Ascending aorta (tissue), 2 donors: ENCODE data around the gene LZTS2. TPM values are rescaled to one million over a fixed set of nuclear protein-coding genes. Genes with fewer than 3 reads are reported as not detected.

Source experiments
- DNase-seq, 2 donors: peaks; one replicate each; pipeline ENCODE4 v3.0.0-alpha.2; 2019; ENCODE audit warnings: low spot score in 2 of 2
- H3K27ac ChIP-seq, 2 donors: fragments of 200-600 bp; sonication (generic); one replicate each; pipeline ENCODE4 v1.5.1; 2016 to 2017; ENCODE audit warnings: mild to moderate bottlenecking in 1 of 2
- H3K27me3 ChIP-seq: fragments of 200-600 bp; sonication (generic); one replicate; pipeline ENCODE4 v1.5.1; 2017
- H3K36me3 ChIP-seq, 2 donors: fragments of 200-600 bp; sonication (generic); one replicate each; pipeline ENCODE4 v1.5.1; 2016
- H3K4me1 ChIP-seq, 2 donors: fragments of 200-600 bp; sonication (generic); one replicate each; pipeline ENCODE4 v1.5.1; 2016 to 2017; ENCODE audit warnings: mild to moderate bottlenecking in 1 of 2
- H3K4me3 ChIP-seq, 2 donors: fragments of 200-600 bp; sonication (generic); one replicate each; pipeline ENCODE4 v1.5.1; 2016 to 2017; ENCODE audit warnings: mild to moderate bottlenecking in 1 of 2
- H3K9me3 ChIP-seq, 2 donors: fragments of 200-600 bp; sonication (generic); one replicate each; pipeline ENCODE4 v1.5.1; 2016
- CTCF ChIP-seq, 3 experiments: fragments of 200-600 bp in 2 of 3; fragments of 450-650 bp in 1 of 3; sonication (generic) in 2 of 3; IDR thresholded peaks; one replicate each; pipeline ENCODE4 v1.5.1; 2016 to 2019; ENCODE audit warnings: antibody characterized with exemption in 3 of 3, mild to moderate bottlenecking in 1 of 3, moderate library complexity in 1 of 3
- intact Hi-C: fragments of 100-400 bp; cut with DNase I; formaldehyde crosslinking; loops from one replicate; pipeline ENCODE4 v1.15.1; 2023
- total RNA-seq: library from RNA; depleted of rRNA; stranded (reverse); fragments of >200 nt; gene quantifications from one replicate; pipeline ENCODE4 v1.1.0, GENCODE V29; 2016

The LZTS2 gene
- total RNA-seq, 1 donor from 2014 or later: 169 TPM

GRCh38 chr10:101035314-101035713 is 35.7 kb downstream of the LZTS2 start:
- no peak for TF ChIP-seq CTCF (IDR thresholded peaks at IDR 0.05)
- H3K9me3 ChIP-seq: no peaks in the 10 kb centered on the region
- intact Hi-C loops: loop anchor here (10.0 kb wide), 1 partner anchor 121 kb away; the partner anchor contains the start of gene SLF2
- H3K27ac ChIP-seq: no peak overlapping the region
- peaks cover 49 to 61% of the 10 kb centered on the region in 2 donors for H3K36me3 ChIP-seq
- H3K4me1 ChIP-seq: peaks cover 20 to 28% of the 10 kb centered on the region in 2 donors
- no peaks in the 10 kb centered on the region for H3K27me3 ChIP-seq
- no peak for DNase-seq
- no peak overlapping the region for H3K4me3 ChIP-seq

DNA sequence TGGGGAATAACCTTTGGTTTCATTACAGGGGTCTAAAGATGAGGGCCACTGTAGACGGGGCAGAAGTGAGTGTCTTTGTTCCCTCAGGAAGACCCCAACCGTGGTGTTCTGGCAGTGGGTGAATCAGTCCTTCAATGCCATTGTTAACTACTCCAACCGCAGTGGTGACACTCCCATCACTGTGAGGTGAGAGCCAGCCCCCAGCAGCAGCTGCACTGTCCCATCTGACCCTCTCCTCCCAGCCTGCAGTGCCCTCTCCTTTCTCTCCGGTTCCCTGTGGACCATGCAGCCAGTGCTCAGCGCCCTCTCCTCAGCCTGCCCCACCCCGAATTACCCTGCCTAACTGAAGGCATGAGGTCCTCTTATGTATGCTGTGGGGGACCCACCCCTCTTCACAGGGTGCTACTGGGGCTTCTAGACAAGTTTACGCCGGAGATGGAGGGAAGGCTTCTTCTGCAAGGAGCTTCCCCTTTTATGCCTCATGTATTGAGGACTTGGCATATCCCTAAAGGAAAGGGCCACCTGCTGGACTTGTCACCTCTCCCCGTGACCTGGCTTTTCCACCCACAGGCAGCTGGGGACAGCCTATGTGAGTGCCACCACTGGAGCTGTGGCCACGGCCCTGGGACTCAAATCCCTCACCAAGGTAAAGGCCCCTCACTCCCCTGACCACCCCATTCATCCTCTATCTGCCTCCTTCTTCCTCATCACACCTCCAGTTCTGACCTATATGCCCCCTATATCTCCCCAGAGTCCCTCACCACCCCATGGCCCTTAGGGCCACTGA is 36.5 kb downstream of the LZTS2 start:
- Histone ChIP-seq H3K36me3 (peaks cover 49 to 62% of the 10 kb centered on the region in 2 donors), H3K27ac (no peak overlapping the region), H3K4me3 (no peak overlapping the region), H3K27me3 (no peaks in the 10 kb centered on the region), H3K9me3 (no peaks in the 10 kb centered on the region), H3K4me1 (peaks cover 13 to 22% of the 10 kb centered on the region in 2 donors)
- intact Hi-C loops: loop anchor here (10.0 kb wide), 1 partner anchor 121 kb away; the partner anchor contains the start of gene SLF2
- no peak for TF ChIP-seq CTCF (IDR thresholded peaks at IDR 0.05)
- DNase-seq: no peak

- Histone ChIP-seq H3K9me3 (no peaks in the 10 kb centered on the region), H3K27ac (no peak overlapping the region), H3K36me3 (peaks cover 49 to 62% of the 10 kb centered on the region in 2 donors), H3K27me3 (no peaks in the 10 kb centered on the region), H3K4me3 (no peak overlapping the region), H3K4me1 (peaks cover 13 to 26% of the 10 kb centered on the region in 2 donors)
- no peak for DNase-seq
- TF ChIP-seq CTCF (IDR thresholded peaks at IDR 0.05): no peak
- intact Hi-C loops: loop anchor here (10.0 kb wide), 1 partner anchor 122 kb away; the partner anchor contains the start of gene SLF2
Measured at GRCh38 chr10:101036726-101037125, 37.1 kb downstream of the LZTS2 start.

DNA sequence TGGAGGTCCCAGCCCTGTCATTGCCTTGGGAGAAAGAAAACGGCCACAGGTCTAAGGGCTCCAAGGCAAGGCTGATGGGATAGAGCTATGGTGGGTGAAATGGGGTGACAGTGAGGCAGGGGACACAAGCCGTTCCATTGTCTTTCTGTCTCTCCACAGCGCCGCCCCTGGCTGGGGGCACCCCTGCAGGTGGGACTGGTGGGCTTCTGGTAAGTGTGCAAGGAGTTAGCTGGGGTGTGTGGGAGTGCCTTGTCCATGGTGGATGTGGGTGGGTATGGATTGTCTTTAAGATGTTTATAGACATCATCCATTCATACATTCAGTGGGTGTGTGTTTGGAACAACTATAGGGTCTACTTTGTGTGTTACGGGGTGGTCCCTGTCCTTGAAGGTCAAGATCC is 38.9 kb downstream of the LZTS2 start:
- no peak for DNase-seq
- no peaks in the 10 kb centered on the region for H3K9me3 ChIP-seq
- peaks cover 6 to 31% of the 10 kb centered on the region in 2 donors for H3K4me1 ChIP-seq
- intact Hi-C loops: loop anchor here (10.0 kb wide), 1 partner anchor 124 kb away; the partner anchor contains the start of gene SLF2
- H3K36me3 ChIP-seq: peaks cover 49 to 62% of the 10 kb centered on the region in 2 donors
- no peaks in the 10 kb centered on the region for H3K27me3 ChIP-seq
- TF ChIP-seq CTCF (IDR thresholded peaks at IDR 0.05): no peak
- H3K4me3 ChIP-seq: no peak overlapping the region
- no peak overlapping the region for H3K27ac ChIP-seq

DNA sequence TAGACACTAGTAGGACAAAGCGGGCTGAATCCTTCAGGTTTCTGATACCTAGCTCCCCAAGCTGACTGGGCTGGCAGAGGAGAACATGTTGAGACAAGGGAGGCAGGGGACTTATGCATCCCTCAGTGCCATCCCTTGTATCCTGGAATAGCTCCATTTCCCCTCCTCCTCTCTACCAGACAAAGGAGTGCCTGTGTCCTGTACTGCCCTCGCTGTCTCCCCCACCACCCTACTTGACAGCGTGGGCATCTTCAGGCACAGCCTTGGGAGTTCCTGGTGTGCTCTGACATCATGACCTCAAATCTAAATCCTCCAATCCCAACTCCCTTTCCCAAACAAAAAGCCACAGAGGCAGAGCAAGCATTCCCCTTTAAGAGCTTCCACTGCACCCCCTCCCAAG is 40.5 kb downstream of the LZTS2 start:
- DNase-seq: no peak

More for the DNA sequence above, 40.5 kb downstream of the LZTS2 start:
- H3K36me3 ChIP-seq: peaks cover 42 to 53% of the 10 kb centered on the region in 2 donors
- no peak overlapping the region for H3K4me3 ChIP-seq
- no peak for TF ChIP-seq CTCF (IDR thresholded peaks at IDR 0.05)
- H3K9me3 ChIP-seq: no peaks in the 10 kb centered on the region
- no peak overlapping the region for H3K27ac ChIP-seq
- peaks cover 0 to 19% of the 10 kb centered on the region in 2 donors for H3K4me1 ChIP-seq
- H3K27me3 ChIP-seq: no peaks in the 10 kb centered on the region
- intact Hi-C loops: no loop called here
